Mucosa of descending colon (tissue), 3 donors: ENCODE data around the gene AP1M1. TPM values are rescaled to one million over a fixed set of nuclear protein-coding genes. Genes with fewer than 3 reads are reported as not detected.

Source experiments
- ATAC-seq: fragments of 200-7000 bp; cut with Tn5 transposase; one replicate; pipeline ENCODE4 v1.9.1; 2020; ENCODE audit warnings: mild to moderate bottlenecking, moderate library complexity
- DNase-seq, 3 donors: peaks; one replicate each; pipeline ENCODE4 v3.0.0-alpha.2; 2020
- H3K36me3 ChIP-seq: fragments of 200-600 bp; one replicate; pipeline ENCODE4 v1.8.0; 2021; ENCODE audit warnings: low read depth, mild to moderate bottlenecking
- H3K4me1 ChIP-seq: fragments of 200-600 bp; one replicate; pipeline ENCODE4 v1.8.0; 2021; ENCODE audit warnings: low read depth, mild to moderate bottlenecking
- H3K4me3 ChIP-seq: fragments of 200-600 bp; one replicate; pipeline ENCODE4 v1.8.0; 2021; ENCODE audit warnings: mild to moderate bottlenecking
- H3K9me3 ChIP-seq: fragments of 200-600 bp; one replicate; pipeline ENCODE4 v1.8.0; 2021; ENCODE audit warnings: mild to moderate bottlenecking
- CTCF ChIP-seq: fragments of 200-600 bp; IDR thresholded peaks from one replicate; pipeline ENCODE4 v1.8.0; 2022; ENCODE audit warnings: antibody characterized with exemption, mild to moderate bottlenecking
- intact Hi-C, 2 donors: fragments of 100-400 bp; cut with DNase I in 1 of 2; cut with micrococcal nuclease in 1 of 2; formaldehyde crosslinking; loops; one replicate each; pipeline versions ENCODE4 v1.11.0 to v1.11.1; 2022; cut with DNase I, micrococcal nuclease
- total RNA-seq, 3 donors: library from RNA; stranded (reverse); fragmentation: NEBNext Ultra II Directional in 2 of 3; extraction: Animal tissue kit (Norgen Biotek cat#: 25700) in 2 of 3; gene quantifications; one replicate each; pipeline versions ENCODE4 v1.2.1 to v1.2.4, GENCODE V29; 2021 to 2023
- donor health status: DM: no; HTN: no; CAD: no; lungs with moderate emphysema.
- donor health status: DM: no; HTN: no; CAD: no.
- donor health status: DM: no; HTN: yes; CAD: no.

The AP1M1 gene
- total RNA-seq, 3 donors from 2014 or later, result 26.3 to 59.3 (median 33.2) TPM

- intact Hi-C loops, result no loop called here
- no peak for TF ChIP-seq CTCF
- no peaks in the 10 kb centered on the region for H3K36me3 ChIP-seq
- DNase-seq (no peak), ATAC-seq (no peak)
- H3K9me3 ChIP-seq, result no peaks in the 10 kb centered on the region
- H3K4me3 ChIP-seq, result no peak overlapping the region
- H3K4me1 ChIP-seq, result peaks cover 14% of the 10 kb centered on the region
Measured at GRCh38 chr19:16202320-16203255, 4.9 kb downstream of the AP1M1 start.

GRCh38 chr19:16203256-16204004 is 5.7 kb downstream of the AP1M1 start:
- H3K4me1 ChIP-seq, result peaks cover 11% of the 10 kb centered on the region
- no peak overlapping the region for H3K4me3 ChIP-seq
- H3K9me3 ChIP-seq, result no peaks in the 10 kb centered on the region
- DNase-seq, result no peak
- TF ChIP-seq CTCF, result no peak
- intact Hi-C loops, result no loop called here
- no peaks in the 10 kb centered on the region for H3K36me3 ChIP-seq
- ATAC-seq, result no peak

- Histone ChIP-seq H3K9me3 (no peaks in the 10 kb centered on the region), H3K36me3 (no peaks in the 10 kb centered on the region), H3K4me1 (peaks cover 6% of the 10 kb centered on the region), H3K4me3 (no peak overlapping the region)
- DNase-seq (no peak), ATAC-seq (no peak)
- no peak for TF ChIP-seq CTCF
- intact Hi-C loops, result no loop called here
Measured at GRCh38 chr19:16204005-16204294, 6.2 kb downstream of the AP1M1 start.

- H3K4me1 ChIP-seq, result no peaks in the 10 kb centered on the region
- TF ChIP-seq CTCF, result no peak
- intact Hi-C loops, result no loop called here
- H3K4me3 ChIP-seq, result no peak overlapping the region
- DNase-seq, result no peak
- no peaks in the 10 kb centered on the region for H3K9me3 ChIP-seq
- no peak for ATAC-seq
- H3K36me3 ChIP-seq, result no peaks in the 10 kb centered on the region
Measured at GRCh38 chr19:16205205-16206045, 7.7 kb downstream of the AP1M1 start.

- no peaks in the 10 kb centered on the region for H3K36me3 ChIP-seq
- no peak overlapping the region for H3K4me3 ChIP-seq
- H3K9me3 ChIP-seq, result no peaks in the 10 kb centered on the region
- no peak for DNase-seq
- H3K4me1 ChIP-seq, result no peaks in the 10 kb centered on the region
- no peak for ATAC-seq
- intact Hi-C loops, result no loop called here
- TF ChIP-seq CTCF, result no peak
Measured at GRCh38 chr19:16206046-16206605, 8.4 kb downstream of the AP1M1 start.
